ENCODE measurements around the gene ST8SIA4. TPM values are rescaled to one million over a fixed set of nuclear protein-coding genes. Genes with fewer than 3 reads are reported as not detected.

The ST8SIA4 gene
- total and polyA plus RNA-seq, 10 of the 15 experiments (the other 5 are each of a cell fraction or from before 2014, with no cell fraction given): 4.4 to 30.9 (median 19.5) TPM

DNA sequence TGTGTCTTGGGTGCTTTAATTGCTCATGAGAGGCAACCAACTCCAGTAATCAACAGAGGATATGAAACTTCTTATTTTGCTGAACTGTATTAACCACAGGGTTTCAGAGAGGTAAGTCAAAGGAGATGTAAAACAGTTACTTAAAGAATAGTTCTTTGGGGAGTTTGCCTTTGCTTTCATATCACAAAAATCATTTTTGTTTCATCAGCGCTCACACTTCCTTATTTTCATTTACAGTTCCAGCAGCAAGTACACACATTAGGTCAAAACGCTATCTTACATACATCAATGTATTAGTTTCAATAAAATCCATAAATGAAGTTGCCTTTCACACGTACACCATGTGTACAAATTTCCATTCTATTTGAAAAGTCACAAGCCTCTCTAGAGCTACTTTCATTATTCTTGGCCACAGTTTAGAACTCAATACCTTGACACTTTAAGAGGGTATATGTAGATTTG, 50.1 kb downstream of the ST8SIA4 start (continued):
- TF ChIP-seq, protein P1, sequence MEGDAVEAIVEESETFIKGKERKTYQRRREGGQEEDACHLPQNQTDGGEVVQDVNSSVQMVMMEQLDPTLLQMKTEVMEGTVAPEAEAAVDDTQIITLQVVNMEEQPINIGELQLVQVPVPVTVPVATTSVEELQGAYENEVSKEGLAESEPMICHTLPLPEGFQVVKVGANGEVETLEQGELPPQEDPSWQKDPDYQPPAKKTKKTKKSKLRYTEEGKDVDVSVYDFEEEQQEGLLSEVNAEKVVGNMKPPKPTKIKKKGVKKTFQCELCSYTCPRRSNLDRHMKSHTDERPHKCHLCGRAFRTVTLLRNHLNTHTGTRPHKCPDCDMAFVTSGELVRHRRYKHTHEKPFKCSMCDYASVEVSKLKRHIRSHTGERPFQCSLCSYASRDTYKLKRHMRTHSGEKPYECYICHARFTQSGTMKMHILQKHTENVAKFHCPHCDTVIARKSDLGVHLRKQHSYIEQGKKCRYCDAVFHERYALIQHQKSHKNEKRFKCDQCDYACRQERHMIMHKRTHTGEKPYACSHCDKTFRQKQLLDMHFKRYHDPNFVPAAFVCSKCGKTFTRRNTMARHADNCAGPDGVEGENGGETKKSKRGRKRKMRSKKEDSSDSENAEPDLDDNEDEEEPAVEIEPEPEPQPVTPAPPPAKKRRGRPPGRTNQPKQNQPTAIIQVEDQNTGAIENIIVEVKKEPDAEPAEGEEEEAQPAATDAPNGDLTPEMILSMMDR (IDR thresholded peaks at IDR 0.05 in 2 of 3, conservative IDR thresholded peaks at IDR 0.05 in 1 of 3; ENCODE audit: control insufficient read depth in 2 of 3, extremely low read depth in 1 of 3, insufficient read depth in 1 of 3, low read depth in 3 of 3, low read length in 3 of 3): no peak
- TF ChIP-seq ZNF207 (IDR thresholded peaks at IDR 0.05; ENCODE audit: borderline replicate concordance) (no peak; the same call in 1 of the 2 replicates), FOS (IDR thresholded peaks at IDR 0.05; ENCODE audit: borderline replicate concordance, extremely low read depth, insufficient read length) (no peak), WRNIP1 (IDR thresholded peaks at IDR 0.05; ENCODE audit: borderline replicate concordance, low read depth, low read length) (no peak), YY1 (IDR thresholded peaks at IDR 0.05; ENCODE audit: low read depth, low read length) (no peak), ZBED1 (IDR thresholded peaks at IDR 0.05; ENCODE audit: borderline replicate concordance) (peak; percentile 55; the same call in 1 of the 2 replicates), STAT1 (conservative IDR thresholded peaks at IDR 0.05) (no peak), YBX1 (IDR thresholded peaks at IDR 0.05) (no peak), HCFC1 (IDR thresholded peaks at IDR 0.05; ENCODE audit: low read length) (no peak), PKNOX1 (IDR thresholded peaks at IDR 0.05) (peak; percentile 85), CBFB (IDR thresholded peaks at IDR 0.05; ENCODE audit: low read depth) (peak; percentile 78), NFYA (IDR thresholded peaks at IDR 0.05; ENCODE audit: borderline replicate concordance, low read depth, low read length) (no peak), SRF (IDR thresholded peaks at IDR 0.05; ENCODE audit: low read depth in 2 of 2, low read length in 2 of 2) (no peak), ELK1 (IDR thresholded peaks at IDR 0.05; ENCODE audit: low read depth, low read length) (no peak), KAT2A (conservative IDR thresholded peaks at IDR 0.05; ENCODE audit: control insufficient read depth, low read depth, low read length) (no peak), SREBF1 (IDR thresholded peaks at IDR 0.05; ENCODE audit: low read length) (no peak), JUNB (IDR thresholded peaks at IDR 0.05) (peak; percentile 62), RUNX3 (IDR thresholded peaks at IDR 0.05; ENCODE audit: low read length) (peak; percentile 97), CREB1 (IDR thresholded peaks at IDR 0.05; ENCODE audit: low read depth) (peak; percentile 53), MEF2A (IDR thresholded peaks at IDR 0.05; ENCODE audit: insufficient read depth, low read depth, low read length) (peak; percentile 81; the same call in 1 of the 2 replicates)
- TF ChIP-seq, protein P2, sequence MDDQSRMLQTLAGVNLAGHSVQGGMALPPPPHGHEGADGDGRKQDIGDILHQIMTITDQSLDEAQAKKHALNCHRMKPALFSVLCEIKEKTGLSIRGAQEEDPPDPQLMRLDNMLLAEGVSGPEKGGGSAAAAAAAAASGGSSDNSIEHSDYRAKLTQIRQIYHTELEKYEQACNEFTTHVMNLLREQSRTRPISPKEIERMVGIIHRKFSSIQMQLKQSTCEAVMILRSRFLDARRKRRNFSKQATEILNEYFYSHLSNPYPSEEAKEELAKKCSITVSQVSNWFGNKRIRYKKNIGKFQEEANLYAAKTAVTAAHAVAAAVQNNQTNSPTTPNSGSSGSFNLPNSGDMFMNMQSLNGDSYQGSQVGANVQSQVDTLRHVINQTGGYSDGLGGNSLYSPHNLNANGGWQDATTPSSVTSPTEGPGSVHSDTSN (IDR thresholded peaks at IDR 0.05; ENCODE audit: insufficient replicate concordance, low read depth, low read length): peak; percentile 61
- TF ChIP-seq, protein P3, sequence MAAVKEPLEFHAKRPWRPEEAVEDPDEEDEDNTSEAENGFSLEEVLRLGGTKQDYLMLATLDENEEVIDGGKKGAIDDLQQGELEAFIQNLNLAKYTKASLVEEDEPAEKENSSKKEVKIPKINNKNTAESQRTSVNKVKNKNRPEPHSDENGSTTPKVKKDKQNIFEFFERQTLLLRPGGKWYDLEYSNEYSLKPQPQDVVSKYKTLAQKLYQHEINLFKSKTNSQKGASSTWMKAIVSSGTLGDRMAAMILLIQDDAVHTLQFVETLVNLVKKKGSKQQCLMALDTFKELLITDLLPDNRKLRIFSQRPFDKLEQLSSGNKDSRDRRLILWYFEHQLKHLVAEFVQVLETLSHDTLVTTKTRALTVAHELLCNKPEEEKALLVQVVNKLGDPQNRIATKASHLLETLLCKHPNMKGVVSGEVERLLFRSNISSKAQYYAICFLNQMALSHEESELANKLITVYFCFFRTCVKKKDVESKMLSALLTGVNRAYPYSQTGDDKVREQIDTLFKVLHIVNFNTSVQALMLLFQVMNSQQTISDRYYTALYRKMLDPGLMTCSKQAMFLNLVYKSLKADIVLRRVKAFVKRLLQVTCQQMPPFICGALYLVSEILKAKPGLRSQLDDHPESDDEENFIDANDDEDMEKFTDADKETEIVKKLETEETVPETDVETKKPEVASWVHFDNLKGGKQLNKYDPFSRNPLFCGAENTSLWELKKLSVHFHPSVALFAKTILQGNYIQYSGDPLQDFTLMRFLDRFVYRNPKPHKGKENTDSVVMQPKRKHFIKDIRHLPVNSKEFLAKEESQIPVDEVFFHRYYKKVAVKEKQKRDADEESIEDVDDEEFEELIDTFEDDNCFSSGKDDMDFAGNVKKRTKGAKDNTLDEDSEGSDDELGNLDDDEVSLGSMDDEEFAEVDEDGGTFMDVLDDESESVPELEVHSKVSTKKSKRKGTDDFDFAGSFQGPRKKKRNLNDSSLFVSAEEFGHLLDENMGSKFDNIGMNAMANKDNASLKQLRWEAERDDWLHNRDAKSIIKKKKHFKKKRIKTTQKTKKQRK (IDR thresholded peaks at IDR 0.05; ENCODE audit: low read depth, low read length): no peak

Data from GM12878 (cell line).